Stomach smooth muscle (tissue), 2 donors: Measurements from ENCODE around the gene ZFAND4.
A peak's percentile ranks its signal among the peaks of the same experiment; 100 is the strongest.
"Not testable (repeated sequence)": the region's sequence is repeated elsewhere in the genome, so short reads cannot be mapped to it uniquely, and the experiment has no call there.

ENCODE experiments used
- H3K27ac ChIP-seq: one replicate; pipeline ENCODE4 v1.7.0; 2013; ENCODE audit warnings: mild to moderate bottlenecking, low read length, inconsistent platforms
- H3K27me3 ChIP-seq, 2 donors: one replicate each; pipeline ENCODE4 v1.7.0; 2013; ENCODE audit warnings: low read length in 2 of 2; ENCODE audit not compliant: insufficient read depth in 2 of 2, control insufficient read depth in 1 of 2
- H3K36me3 ChIP-seq, 2 donors: one replicate each; pipeline ENCODE4 v1.7.0; 2013; ENCODE audit warnings: low read length in 2 of 2; ENCODE audit not compliant: control insufficient read depth in 2 of 2, insufficient read depth in 2 of 2
- H3K4me1 ChIP-seq: one replicate; pipeline ENCODE4 v1.7.0; 2013; ENCODE audit warnings: low read length; ENCODE audit not compliant: control insufficient read depth, insufficient read depth
- H3K4me3 ChIP-seq, 2 donors: one replicate each; pipeline ENCODE4 v1.7.0; 2013; ENCODE audit warnings: low read length in 2 of 2
- H3K9ac ChIP-seq, 2 donors: one replicate each; pipeline ENCODE4 v1.7.0; 2013; ENCODE audit warnings: low read length in 2 of 2, mild to moderate bottlenecking in 1 of 2
- H3K9me3 ChIP-seq, 2 donors: one replicate each; pipeline ENCODE4 v1.7.0; 2013; ENCODE audit warnings: low read length in 2 of 2; ENCODE audit not compliant: control insufficient read depth in 2 of 2
- donor health status: healthy.
- donor health status: Pancreatic carcinoma.

The ZFAND4 gene

GRCh38 chr10:45672181-45673073 is at the start of gene ZFAND4:
Gene ZFAND4, minus strand, starts transcription at chr10:45672772. Its CDS starts 9,047 bp downstream, at chr10:45663725.
- no peaks in the 10 kb centered on the region for H3K36me3 ChIP-seq
- peak within 1 kb of the TSS; percentile 92 to 99 for H3K4me3 ChIP-seq
- H3K27me3 ChIP-seq: no peaks in the 10 kb centered on the region
- peak within 1 kb of the TSS; percentile 94 to 96 for H3K9ac ChIP-seq
- peak within 1 kb of the TSS; percentile 80 for H3K27ac ChIP-seq
- peaks cover 8% of the 10 kb centered on the region for H3K4me1 ChIP-seq
- H3K9me3 ChIP-seq: no peaks in the 10 kb centered on the region

- not testable (repeated sequence) for H3K9me3 ChIP-seq, H3K27me3 ChIP-seq, H3K36me3 ChIP-seq, H3K27ac ChIP-seq, H3K9ac ChIP-seq, H3K4me1 ChIP-seq, H3K4me3 ChIP-seq
Measured at GRCh38 chr10:45721503-45721902, 48.9 kb upstream of the ZFAND4 start.

- H3K4me3 ChIP-seq, H3K36me3 ChIP-seq: not testable (repeated sequence)
Measured at GRCh38 chr10:45717642-45718041, 45.1 kb upstream of the ZFAND4 start.

GRCh38 chr10:45717053-45717452 is 44.5 kb upstream of the ZFAND4 start:
- not testable (repeated sequence) for H3K9ac ChIP-seq, H3K27ac ChIP-seq, H3K27me3 ChIP-seq, H3K4me1 ChIP-seq, H3K9me3 ChIP-seq, H3K4me3 ChIP-seq, H3K36me3 ChIP-seq

More at GRCh38 chr10:45717642-45718041, 45.1 kb upstream of the ZFAND4 start:
- not testable (repeated sequence) for H3K9me3 ChIP-seq, H3K27me3 ChIP-seq, H3K27ac ChIP-seq, H3K4me1 ChIP-seq, H3K9ac ChIP-seq

GRCh38 chr10:45711223-45711622 is 38.7 kb upstream of the ZFAND4 start:
- not testable (repeated sequence) for H3K27me3 ChIP-seq, H3K27ac ChIP-seq, H3K4me1 ChIP-seq, H3K4me3 ChIP-seq, H3K9me3 ChIP-seq, H3K36me3 ChIP-seq, H3K9ac ChIP-seq

- not testable (repeated sequence) for H3K36me3 ChIP-seq, H3K4me1 ChIP-seq, H3K4me3 ChIP-seq, H3K27ac ChIP-seq, H3K27me3 ChIP-seq, H3K9ac ChIP-seq, H3K9me3 ChIP-seq
Measured at GRCh38 chr10:45710200-45710796, 37.7 kb upstream of the ZFAND4 start.

GRCh38 chr10:45678467-45678866 is 5.9 kb upstream of the ZFAND4 start:
- not testable (repeated sequence) for H3K9me3 ChIP-seq, H3K36me3 ChIP-seq, H3K9ac ChIP-seq, H3K27me3 ChIP-seq, H3K4me1 ChIP-seq, H3K4me3 ChIP-seq, H3K27ac ChIP-seq

GRCh38 chr10:45675388-45675787 is 2.8 kb upstream of the ZFAND4 start:
- H3K36me3 ChIP-seq: no peaks in the 10 kb centered on the region
- H3K27ac ChIP-seq: no peak overlapping the region
- H3K9me3 ChIP-seq: no peaks in the 10 kb centered on the region
- H3K27me3 ChIP-seq: no peaks in the 10 kb centered on the region
- H3K4me1 ChIP-seq: peaks cover 8% of the 10 kb centered on the region
- no peak overlapping the region for H3K9ac ChIP-seq
- H3K4me3 ChIP-seq: no peak overlapping the region

GRCh38 chr10:45673074-45673648 is 589 bp upstream of the ZFAND4 start:
- Histone ChIP-seq H3K4me1 (peaks cover 8% of the 10 kb centered on the region), H3K4me3 (peak overlapping the region; percentile 59 to 99), H3K27ac (peak overlapping the region; percentile 80), H3K9ac (peak overlapping the region; percentile 70 to 72), H3K36me3 (no peaks in the 10 kb centered on the region), H3K27me3 (no peaks in the 10 kb centered on the region), H3K9me3 (no peaks in the 10 kb centered on the region)

- H3K36me3 ChIP-seq, H3K27me3 ChIP-seq, H3K4me1 ChIP-seq, H3K9me3 ChIP-seq, H3K27ac ChIP-seq: not testable (repeated sequence)
- Histone ChIP-seq H3K4me3 (peak overlapping the region; percentile 92 to 99), H3K9ac (peak overlapping the region in 1 of 2 donors; percentile 94)
Measured at GRCh38 chr10:45671300-45671699, 1.3 kb downstream of the ZFAND4 start.

- not testable (repeated sequence) for H3K4me3 ChIP-seq, H3K27me3 ChIP-seq, H3K36me3 ChIP-seq, H3K4me1 ChIP-seq, H3K27ac ChIP-seq, H3K9ac ChIP-seq, H3K9me3 ChIP-seq
Measured at GRCh38 chr10:45669897-45670296, 2.7 kb downstream of the ZFAND4 start.
